CD4-positive, alpha-beta T cell treated with Interleukin-17A for 4 hours (primary cell): ENCODE results near the gene PATL2.
"Not testable (repeated sequence)": the region's sequence is repeated elsewhere in the genome, so short reads cannot be mapped to it uniquely, and the experiment has no call there.

Source experiments
- DNase-seq: peaks from one replicate; pipeline ENCODE4 v3.0.0-alpha.2; 2020; ENCODE audit warnings: mixed read lengths

Gene PATL2

DNA sequence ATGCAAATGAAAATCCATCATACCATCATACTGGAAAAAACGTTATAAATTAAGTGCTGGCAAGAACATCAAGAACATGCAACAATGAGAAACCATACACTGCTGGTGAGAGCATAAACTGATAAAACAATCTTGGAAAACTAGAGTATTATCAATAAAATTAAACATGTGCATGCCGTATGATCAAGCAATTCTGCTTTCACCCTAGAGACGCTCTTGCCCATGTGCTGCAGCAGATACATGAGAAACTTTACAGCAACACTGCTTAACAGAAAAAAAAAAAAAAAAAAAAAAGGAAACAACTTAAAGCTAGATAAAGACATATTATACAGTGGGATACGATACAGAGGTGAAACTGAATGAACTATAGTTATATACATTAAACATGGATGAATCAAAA is 69.5 kb downstream of the PATL2 start:
- no peak for DNase-seq

- no peak for DNase-seq
Measured at GRCh38 chr15:44636976-44637375, 74.1 kb downstream of the PATL2 start.

DNA sequence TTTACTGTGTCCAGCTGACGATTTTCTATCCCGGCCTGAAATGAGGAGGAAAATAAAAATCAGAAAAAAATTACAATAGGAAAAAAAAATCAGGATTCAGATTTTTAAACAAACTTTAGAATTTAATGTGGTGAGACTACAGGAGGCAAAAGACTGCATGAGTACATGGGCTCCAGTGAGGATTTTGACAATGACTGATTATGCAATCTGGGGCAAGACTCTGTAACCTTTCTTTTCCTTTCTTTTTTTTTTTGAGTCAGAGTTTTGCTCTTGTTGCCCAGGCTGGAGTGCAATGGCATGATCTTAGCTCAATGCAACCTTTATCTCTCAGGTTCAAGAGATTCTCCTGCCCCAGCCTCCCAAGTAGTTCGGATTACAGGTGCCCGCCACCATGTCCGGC is 77.5 kb downstream of the PATL2 start:
- no peak for DNase-seq

DNA sequence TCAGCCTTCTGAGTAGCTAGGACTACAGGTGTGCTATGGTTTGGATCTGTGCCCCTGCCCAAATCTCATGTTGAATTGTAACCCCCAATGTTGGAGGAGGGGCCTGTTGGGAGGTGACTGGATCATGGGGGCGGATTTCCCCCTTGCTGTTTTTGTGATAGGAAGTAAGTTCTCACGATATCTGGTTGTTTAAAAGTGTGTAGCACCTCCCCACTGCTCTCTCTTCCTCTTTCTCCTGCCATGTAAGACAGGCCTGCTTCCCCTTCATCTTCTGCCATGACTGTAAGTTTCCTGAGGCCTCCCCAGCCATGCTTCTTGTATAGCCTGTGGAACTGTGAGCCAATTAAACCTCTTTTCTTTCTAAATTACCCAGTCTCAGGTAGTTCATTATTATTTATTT is 85.8 kb downstream of the PATL2 start:
- DNase-seq = not testable (repeated sequence)

GRCh38 chr15:44623178-44623577 is 87.9 kb downstream of the PATL2 start:
- DNase-seq = no peak

- DNase-seq = no peak
Measured at GRCh38 chr15:44620081-44620480, 91.0 kb downstream of the PATL2 start.

GRCh38 chr15:44616974-44617373 is 94.1 kb downstream of the PATL2 start:
- no peak for DNase-seq
